Fibroblast of lung (primary cell): ENCODE measurements around the gene GUCD1. TPM values are rescaled to one million over a fixed set of nuclear protein-coding genes. Genes with fewer than 3 reads are reported as not detected.

ENCODE experiments used
- DNase-seq, 2 donors: peaks; one replicate each; pipeline versions ENCODE4 v3.0.0 to v3.0.0-alpha.2; 2010; ENCODE audit warnings: low read depth in 2 of 2
- H2AFZ ChIP-seq: 2 replicates; pipeline ENCODE4 v1.5.1; 2012; ENCODE audit warnings: low read length, control low read depth, inconsistent platforms
- H3K27ac ChIP-seq: 2 replicates; pipeline ENCODE4 v1.5.1; 2011; ENCODE audit warnings: low read length, control low read depth; ENCODE audit not compliant: insufficient read depth
- H3K27me3 ChIP-seq: 2 replicates; pipeline ENCODE4 v1.5.1; 2011; ENCODE audit warnings: mild to moderate bottlenecking, low read length; ENCODE audit not compliant: control insufficient read depth, insufficient read depth
- H3K36me3 ChIP-seq: 2 replicates; pipeline ENCODE4 v1.5.1; 2011; ENCODE audit warnings: low read length; ENCODE audit not compliant: control insufficient read depth, insufficient read depth
- H3K4me1 ChIP-seq: 2 replicates; pipeline ENCODE4 v1.5.1; 2011; ENCODE audit warnings: low read length; ENCODE audit not compliant: control insufficient read depth, insufficient read depth; ENCODE audit errors: extremely low read depth
- H3K4me2 ChIP-seq: 2 replicates; pipeline ENCODE4 v1.5.1; 2011; ENCODE audit warnings: low read length, control low read depth; ENCODE audit not compliant: insufficient read depth; ENCODE audit errors: extremely low read depth
- H3K4me3 ChIP-seq, 4 experiments: fragments of 200-600 bp in 1 of 4; sonication (generic) in 1 of 4; replicated peaks in 1 of 4; 2 replicates each; pipeline ENCODE4 v1.5.1; 2011 to 2016; ENCODE audit warnings: low read length in 4 of 4, low read depth in 3 of 4, mild to moderate bottlenecking in 3 of 4, control low read depth in 2 of 4, inconsistent platforms in 1 of 4, mixed read lengths in 1 of 4; ENCODE audit not compliant: insufficient read depth in 1 of 4; ENCODE audit errors: control extremely low read depth in 1 of 4
- H3K79me2 ChIP-seq: 2 replicates; pipeline ENCODE4 v1.5.1; 2012; ENCODE audit warnings: mild to moderate bottlenecking, low read length, inconsistent platforms; ENCODE audit not compliant: control insufficient read depth, insufficient read depth
- H3K9ac ChIP-seq: 2 replicates; pipeline ENCODE4 v1.5.1; 2011; ENCODE audit warnings: mild to moderate bottlenecking, low read length, control low read depth; ENCODE audit not compliant: insufficient read depth
- H3K9me3 ChIP-seq: 2 replicates; pipeline ENCODE4 v1.5.1; 2012; ENCODE audit warnings: low read depth, low read length; ENCODE audit not compliant: control insufficient read depth, insufficient read depth
- H4K20me1 ChIP-seq: 2 replicates; pipeline ENCODE4 v1.5.1; 2011; ENCODE audit warnings: low read length; ENCODE audit not compliant: control insufficient read depth, insufficient read depth; ENCODE audit errors: extremely low read depth
- CTCF ChIP-seq, 2 donors: IDR thresholded peaks in 1 of 2; conservative IDR thresholded peaks in 1 of 2; 1 replicate in 1 of 2; 2 replicates in 1 of 2; pipeline ENCODE4 v1.5.1; 2011 to 2012; ENCODE audit warnings: low read length in 2 of 2, control low read depth in 1 of 2, inconsistent platforms in 1 of 2, low read depth in 1 of 2, mild to moderate bottlenecking in 1 of 2
- EZH2 ChIP-seq: IDR thresholded peaks from 2 replicates; pipeline ENCODE4 v1.5.1; 2012; ENCODE audit warnings: low read length, control low read depth, mild to moderate bottlenecking; ENCODE audit errors: missing control alignments
- polyA plus RNA-seq, 2 donors: library from polyadenylated mRNA; depleted of rRNA in 1 of 2; stranded (reverse) in 1 of 2; unstranded in 1 of 2; fragments of >200 nt; gene quantifications; 2 replicates each; pipeline ENCODE4 v1.2.1, GENCODE V29; 2011 to 2012; ENCODE audit warnings: missing spikeins in 1 of 2
- total RNA-seq: library from RNA; depleted of rRNA; stranded (reverse); fragments of >200 nt; gene quantifications from 2 replicates; pipeline ENCODE4 v1.2.1, GENCODE V29; 2014

GUCD1 gene
- total and polyA plus RNA-seq, 2 donors (not counting 1 experiment from before 2014, with no cell fraction given) = 83.4 to 178 TPM

DNA sequence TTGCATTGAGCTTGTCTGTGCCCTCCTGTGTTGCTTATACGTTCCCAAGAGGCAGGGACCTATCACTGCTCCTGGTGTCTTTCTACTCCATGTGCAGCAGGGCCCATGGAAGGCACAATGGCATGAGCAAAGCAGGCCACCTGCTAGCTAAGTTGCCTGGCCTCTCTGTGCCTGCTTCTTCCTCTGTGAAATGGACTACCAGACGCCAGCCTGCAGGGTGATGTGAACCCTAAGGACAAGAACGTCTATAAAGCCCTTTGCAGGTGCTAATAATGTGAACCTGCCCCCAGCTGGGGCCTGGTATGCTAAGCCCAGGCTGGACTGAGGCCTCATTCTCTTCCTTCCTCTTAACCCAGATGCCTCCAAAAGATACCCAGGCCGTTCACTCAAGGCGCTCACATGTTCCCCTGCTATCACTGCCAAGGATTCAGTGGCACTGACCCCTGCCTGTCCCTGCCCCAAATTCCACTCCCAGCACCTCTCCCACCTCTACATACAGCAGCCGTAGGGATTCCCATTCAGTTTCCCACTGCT lies 4.0 kb downstream of the GUCD1 start:
- H3K27me3 ChIP-seq = no peaks in the 10 kb centered on the region
- H3K4me3 ChIP-seq = no peak overlapping the region
- H3K4me2 ChIP-seq = no peak overlapping the region
- H3K9me3 ChIP-seq = no peaks in the 10 kb centered on the region
- no peak overlapping the region for H2AFZ ChIP-seq
- H3K9ac ChIP-seq = no peak overlapping the region
- DNase-seq = no peak
- H3K36me3 ChIP-seq = peaks cover 9% of the 10 kb centered on the region
- peaks cover 10% of the 10 kb centered on the region for H3K4me1 ChIP-seq
- no peaks in the 10 kb centered on the region for H4K20me1 ChIP-seq
- TF ChIP-seq CTCF (conservative IDR thresholded peaks at IDR 0.05 in 1 of 2, IDR thresholded peaks at IDR 0.05 in 1 of 2; ENCODE audit: low read depth in 1 of 2, low read length in 2 of 2) (no peak), EZH2 (no peak)
- H3K27ac ChIP-seq = no peak overlapping the region
- peaks cover 55% of the 10 kb centered on the region for H3K79me2 ChIP-seq

GRCh38 chr22:24550028-24550901 lies 4.7 kb downstream of the GUCD1 start:
- no peaks in the 10 kb centered on the region for H3K9me3 ChIP-seq
- TF ChIP-seq EZH2 = no peak
- H3K79me2 ChIP-seq = peaks cover 53% of the 10 kb centered on the region
- DNase-seq = no peak
- peaks cover 11% of the 10 kb centered on the region for H3K4me1 ChIP-seq
- H3K27ac ChIP-seq = no peak overlapping the region
- peaks cover 9% of the 10 kb centered on the region for H3K36me3 ChIP-seq
- no peaks in the 10 kb centered on the region for H3K27me3 ChIP-seq
- no peak overlapping the region for H2AFZ ChIP-seq
- H3K4me3 ChIP-seq = no peak overlapping the region
- no peak overlapping the region for H3K4me2 ChIP-seq
- no peak overlapping the region for H3K9ac ChIP-seq
- H4K20me1 ChIP-seq = no peaks in the 10 kb centered on the region

GRCh38 chr22:24548812-24549211 lies 6.1 kb downstream of the GUCD1 start:
- Histone ChIP-seq H3K4me2 (no peak overlapping the region), H3K27me3 (no peaks in the 10 kb centered on the region), H3K9ac (no peak overlapping the region), H3K79me2 (peaks cover 43% of the 10 kb centered on the region), H3K4me3 (no peak overlapping the region), H3K9me3 (no peaks in the 10 kb centered on the region), H3K36me3 (peaks cover 10% of the 10 kb centered on the region), H3K4me1 (peaks cover 18% of the 10 kb centered on the region), H3K27ac (no peak overlapping the region), H4K20me1 (no peaks in the 10 kb centered on the region), H2AFZ (no peak overlapping the region)
- TF ChIP-seq CTCF (conservative IDR thresholded peaks at IDR 0.05 in 1 of 2, IDR thresholded peaks at IDR 0.05 in 1 of 2; ENCODE audit: low read depth in 1 of 2, low read length in 2 of 2) (no peak), EZH2 (no peak)
- DNase-seq = no peak
